IMR-90 (cell line): Measurements from ENCODE around the gene LUZP2. TPM values are rescaled to one million over a fixed set of nuclear protein-coding genes. Genes with fewer than 3 reads are reported as not detected.

ENCODE experiments used
- ATAC-seq: fragments of 200-7000 bp; cut with Tn5 transposase; 2 replicates; pipeline ENCODE4 v1.9.1; 2020; ENCODE audit warnings: low read depth, mild to moderate bottlenecking, moderate library complexity
- BruUV-seq: library from RNA; stranded (reverse); fragments of 400-500 nt; replicated peaks from 2 replicates; lab custom pipeline; 2021; lab: Mats Ljungman, UMichigan
- CTCF ChIA-PET: fragments of 300-600 bp; formaldehyde crosslinking; extraction: SDS; loops from one replicate; lab custom pipeline; 2021; ENCODE audit warnings: antibody characterized with exemption; lab: Yijun Ruan, JAX
- POLR2A ChIA-PET: fragments of 300-600 bp; sonication (Branson Sonifier 250); formaldehyde crosslinking; loops from one replicate; lab custom pipeline; 2022; ENCODE audit warnings: antibody characterized with exemption; ENCODE audit not compliant: unreplicated experiment; lab: Charles Lee
- DNase-seq: peaks from one replicate; pipeline ENCODE4 v3.0.0; 2013
- H2AFZ ChIP-seq: replicated peaks from 2 replicates; pipeline ENCODE3; 2013; ENCODE audit warnings: low read length, mild to moderate bottlenecking; ENCODE audit not compliant: poor library complexity
- H2AK5ac ChIP-seq: 2 replicates; pipeline ENCODE4 v1.6.1; 2013; ENCODE audit warnings: low read depth, low read length, inconsistent platforms
- H2AK9ac ChIP-seq: replicated peaks from 2 replicates; pipeline ENCODE3; 2013; ENCODE audit warnings: mild to moderate bottlenecking, low read depth, low read length, moderate library complexity; ENCODE audit not compliant: poor library complexity
- H2BK120ac ChIP-seq: 2 replicates; pipeline ENCODE4 v1.6.1; 2013; ENCODE audit warnings: low read depth, low read length, inconsistent platforms
- H2BK15ac ChIP-seq: 3 replicates; pipeline ENCODE4 v1.6.1; 2013; ENCODE audit warnings: low read depth, low read length, inconsistent platforms
- H2BK20ac ChIP-seq: 2 replicates; pipeline ENCODE4 v1.6.1; 2013; ENCODE audit warnings: low read depth, mild to moderate bottlenecking, inconsistent platforms, low read length, moderate library complexity
- H2BK5ac ChIP-seq: 2 replicates; pipeline ENCODE4 v1.6.1; 2013; ENCODE audit warnings: mild to moderate bottlenecking, low read depth, low read length, inconsistent platforms; ENCODE audit not compliant: poor library complexity, severe bottlenecking
- H3K14ac ChIP-seq: replicated peaks from 2 replicates; pipeline ENCODE4 v1.6.1; 2013; ENCODE audit warnings: low read depth, low read length, inconsistent platforms
- H3K18ac ChIP-seq: 2 replicates; pipeline ENCODE4 v1.6.1; 2013; ENCODE audit warnings: low read depth, low read length, control low read depth
- H3K23ac ChIP-seq: 2 replicates; pipeline ENCODE4 v1.6.1; 2013; ENCODE audit warnings: low read depth, low read length, inconsistent platforms
- H3K27ac ChIP-seq: 2 replicates; pipeline ENCODE4 v1.5.1; 2013; ENCODE audit warnings: mild to moderate bottlenecking, control low read depth, low read length; ENCODE audit not compliant: insufficient read depth
- H3K27me3 ChIP-seq: 2 replicates; pipeline ENCODE4 v1.6.1; 2013; ENCODE audit warnings: low read length; ENCODE audit not compliant: control insufficient read depth, insufficient read depth
- H3K36me3 ChIP-seq: 2 replicates; pipeline ENCODE4 v1.6.1; 2013; ENCODE audit warnings: low read length, mixed read lengths; ENCODE audit not compliant: control insufficient read depth, insufficient read depth
- H3K4ac ChIP-seq: 2 replicates; pipeline ENCODE4 v1.6.1; 2013; ENCODE audit warnings: low read depth, low read length, inconsistent platforms
- H3K4me1 ChIP-seq: 2 replicates; pipeline ENCODE4 v1.6.1; 2013; ENCODE audit warnings: low read length, mixed read lengths; ENCODE audit not compliant: control insufficient read depth, insufficient read depth
- H3K4me2 ChIP-seq: 2 replicates; pipeline ENCODE4 v1.6.1; 2013; ENCODE audit warnings: low read depth, mild to moderate bottlenecking, control low read depth, low read length, moderate library complexity
- H3K4me3 ChIP-seq: 2 replicates; pipeline ENCODE4 v1.5.1; 2013; ENCODE audit warnings: low read depth, mild to moderate bottlenecking, control low read depth, low read length, moderate library complexity; ENCODE audit not compliant: insufficient read depth
- H3K56ac ChIP-seq: 2 replicates; pipeline ENCODE4 v1.6.1; 2013; ENCODE audit warnings: low read length, inconsistent platforms; ENCODE audit not compliant: insufficient read depth; ENCODE audit errors: extremely low read depth
- H3K79me1 ChIP-seq, 2 experiments: 2 replicates each; pipeline ENCODE4 v1.6.1; 2013; ENCODE audit warnings: low read length in 2 of 2, inconsistent platforms in 1 of 2, low read depth in 1 of 2
- H3K9ac ChIP-seq: 2 replicates; pipeline ENCODE4 v1.6.1; 2013; ENCODE audit warnings: low read depth, low read length, control low read depth
- H3K9me1 ChIP-seq: 2 replicates; pipeline ENCODE4 v1.6.1; 2013; ENCODE audit warnings: low read length, inconsistent platforms; ENCODE audit not compliant: insufficient read depth
- H3K9me3 ChIP-seq: 2 replicates; pipeline ENCODE4 v1.6.1; 2013; ENCODE audit warnings: low read length; ENCODE audit not compliant: control insufficient read depth, insufficient read depth
- H4K20me1 ChIP-seq: 2 replicates; pipeline ENCODE4 v1.6.1; 2013; ENCODE audit warnings: low read length, inconsistent platforms; ENCODE audit not compliant: insufficient read depth
- H4K5ac ChIP-seq: 2 replicates; pipeline ENCODE4 v1.6.1; 2013; ENCODE audit warnings: mild to moderate bottlenecking, low read depth, low read length, control low read depth
- H4K8ac ChIP-seq, 2 experiments: 2 replicates each; pipeline ENCODE4 v1.6.1; 2013; ENCODE audit warnings: low read depth in 2 of 2, low read length in 2 of 2, control low read depth in 1 of 2, inconsistent platforms in 1 of 2
- H4K91ac ChIP-seq: 2 replicates; pipeline ENCODE4 v1.6.1; 2013; ENCODE audit warnings: low read depth, low read length, inconsistent platforms; ENCODE audit not compliant: insufficient read depth
- CEBPB ChIP-seq: IDR thresholded peaks from 2 replicates; pipeline ENCODE4 v1.6.1; 2012; ENCODE audit warnings: low read depth, low read length, improper control_type of control experiment
- CHD1 ChIP-seq: IDR thresholded peaks from 2 replicates; pipeline ENCODE4 v1.6.1; 2012; ENCODE audit warnings: low read depth, low read length, improper control_type of control experiment
- CTCF ChIP-seq: conservative IDR thresholded peaks from 2 replicates; pipeline ENCODE4 v1.5.1; 2012; ENCODE audit warnings: mild to moderate bottlenecking, low read depth, low read length, improper control_type of control experiment
- FOS ChIP-seq: fragments of 150-350 bp; IDR thresholded peaks from 2 replicates; pipeline ENCODE4 v1.6.1; 2016; ENCODE audit warnings: low read depth, low read length
- MAZ ChIP-seq: IDR thresholded peaks from 2 replicates; pipeline ENCODE4 v1.6.1; 2012; ENCODE audit warnings: low read depth, mild to moderate bottlenecking, low read length, improper control_type of control experiment, moderate library complexity, borderline replicate concordance
- NFE2L2 ChIP-seq: fragments of 150-350 bp; IDR thresholded peaks from 2 replicates; pipeline ENCODE4 v1.6.1; 2016; ENCODE audit warnings: low read depth, mild to moderate bottlenecking, low read length
- POLR2A ChIP-seq: IDR thresholded peaks from 2 replicates; pipeline ENCODE4 v1.6.1; 2012; ENCODE audit warnings: mild to moderate bottlenecking, low read depth, low read length
- RFX5 ChIP-seq: IDR thresholded peaks from 2 replicates; pipeline ENCODE4 v1.8.0; 2012; ENCODE audit warnings: low read depth, mild to moderate bottlenecking, low read length, moderate library complexity
- USF2 ChIP-seq: fragments of 150-350 bp; IDR thresholded peaks from 2 replicates; pipeline ENCODE4 v1.6.1; 2017; ENCODE audit warnings: mild to moderate bottlenecking, antibody characterized with exemption, low read length, low read depth
- WGBS, 2 experiments: methylation state at CpG; one replicate each; pipeline versions ENCODE4 v1.1.5 to v1.1.7; 2013; ENCODE audit warnings: missing lambda C conversion rate in 2 of 2; ENCODE audit not compliant: insufficient read length in 1 of 2; ENCODE audit errors: extremely low coverage in 2 of 2; 5-methylcytosine and 5-hydroxymethylcytosine counted together
- dilution Hi-C: fragments of 300-500 bp; cut with HindIII; formaldehyde crosslinking; loops from one replicate; pipeline ENCODE4 v1.14.3; 2018; ENCODE audit warnings: low sequenced_read_pairs; ENCODE audit not compliant: unreplicated experiment
- in situ Hi-C: fragments of 300-500 bp; cut with MboI; formaldehyde crosslinking; loops from 3 replicates; pipeline ENCODE4 v1.14.3; 2019; ENCODE audit warnings: low sequenced_read_pairs, inconsistent platforms, mixed read lengths
- intact Hi-C: fragments of 100-400 bp; cut with micrococcal nuclease; formaldehyde crosslinking; loops from 2 replicates; pipeline ENCODE4 v1.10.0; 2022
- polyA plus RNA-seq, 3 experiments: library from polyadenylated mRNA; depleted of rRNA; stranded (reverse); fragments of >200 nt; gene quantifications; 2 replicates each; pipeline ENCODE4 v1.2.3, GENCODE V29; 2012; ENCODE audit warnings: low replicate concordance in 1 of 3
- total RNA-seq: library from RNA; depleted of rRNA; stranded (reverse); fragments of >200 nt; gene quantifications from 2 replicates; pipeline ENCODE4 v1.2.3, GENCODE V29; 2012

The LUZP2 gene
- total and polyA plus RNA-seq, 2 of the 4 experiments (the other 2 are of a cell fraction): 0.89 to 2.0 TPM

- intact Hi-C loops: loop anchor here (5.0 kb wide), 1 partner anchor 104 kb away; no protein-coding TSS in a partner anchor
Observed at GRCh38 chr11:24723231-24723630, 226.4 kb downstream of the LUZP2 start.

More at GRCh38 chr11:24723231-24723630, 226.4 kb downstream of the LUZP2 start:
- H2AFZ ChIP-seq: no peak overlapping the region
- H3K79me1 ChIP-seq: no peaks in the 10 kb centered on the region
- H2BK5ac ChIP-seq: no peak overlapping the region
- no peaks in the 10 kb centered on the region for H3K4me1 ChIP-seq
- no peak overlapping the region for H3K14ac ChIP-seq
- H2AK5ac ChIP-seq: no peak overlapping the region
- H3K27ac ChIP-seq: no peak overlapping the region
- CTCF ChIA-PET: interaction anchor here (0.7 kb wide), 1 partner anchor 112 kb away, joined by 4 read pairs; no protein-coding TSS in a partner anchor
- no peak overlapping the region for H4K8ac ChIP-seq
- no peak overlapping the region for H2BK20ac ChIP-seq
- no TSS peak for BruUV-seq
- H4K5ac ChIP-seq: no peak overlapping the region
- dilution Hi-C loops: no loop called here
- in situ Hi-C loops: no loop called here
- H4K20me1 ChIP-seq: no peaks in the 10 kb centered on the region
- POLR2A ChIA-PET: no interaction called here
- no peak overlapping the region for H3K4ac ChIP-seq
- H2BK15ac ChIP-seq: no peak overlapping the region
- H3K18ac ChIP-seq: no peak overlapping the region
- H3K9ac ChIP-seq: no peak overlapping the region
- H3K56ac ChIP-seq: no peak overlapping the region
- no peak overlapping the region for H3K4me3 ChIP-seq
- no CpG with 5 or more reads among the region's 5 CpGs for WGBS, 2 experiments
- no peaks in the 10 kb centered on the region for H3K9me3 ChIP-seq
- no peak overlapping the region for H2AK9ac ChIP-seq
- TF ChIP-seq RFX5 (no peak), CHD1 (no peak), CEBPB (no peak), CTCF (no peak), FOS (no peak), USF2 (no peak), NFE2L2 (no peak), POLR2A (no peak), MAZ (no peak)
- H3K4me2 ChIP-seq: no peak overlapping the region
- no peak overlapping the region for H2BK120ac ChIP-seq
- no peak overlapping the region for H3K23ac ChIP-seq
- H3K36me3 ChIP-seq: no peaks in the 10 kb centered on the region
- H3K27me3 ChIP-seq: no peaks in the 10 kb centered on the region
- H4K91ac ChIP-seq: no peak overlapping the region
- ATAC-seq (no peak), DNase-seq (no peak)
- H3K9me1 ChIP-seq: no peaks in the 10 kb centered on the region
